Psoas muscle (tissue), 8 donors: ENCODE measurements around the gene EFNA3. TPM values are rescaled to one million over a fixed set of nuclear protein-coding genes. Genes with fewer than 3 reads are reported as not detected.

Source experiments
- ATAC-seq, 4 donors: fragments of 200-7000 bp; cut with Tn5 transposase; one replicate each; pipeline ENCODE4 v1.9.1; 2020; ENCODE audit warnings: moderate library complexity in 3 of 4, mild to moderate bottlenecking in 2 of 4
- DNase-seq, 2 donors: peaks; one replicate each; pipeline ENCODE4 v3.0.0-alpha.2; 2020
- H3K27ac ChIP-seq: fragments of 200-600 bp; one replicate; pipeline ENCODE4 v1.8.0; 2022
- H3K27me3 ChIP-seq, 3 donors: fragments of 200-600 bp in 1 of 3; one replicate each; pipeline versions ENCODE4 v1.6.1 to v1.8.0; 2013 to 2022; ENCODE audit warnings: low read length in 2 of 3, mild to moderate bottlenecking in 2 of 3, moderate library complexity in 1 of 3; ENCODE audit not compliant: insufficient read depth in 3 of 3
- H3K36me3 ChIP-seq, 2 donors: fragments of 200-600 bp in 1 of 2; one replicate each; pipeline versions ENCODE4 v1.6.1 to v1.8.0; 2013 to 2022; ENCODE audit warnings: low read depth in 1 of 2, mild to moderate bottlenecking in 1 of 2, moderate library complexity in 1 of 2; ENCODE audit not compliant: insufficient read depth in 1 of 2
- H3K4me1 ChIP-seq: fragments of 200-600 bp; one replicate; pipeline ENCODE4 v1.8.0; 2022
- H3K4me3 ChIP-seq: fragments of 200-600 bp; one replicate; pipeline ENCODE4 v1.8.0; 2022; ENCODE audit warnings: mild to moderate bottlenecking
- H3K9me3 ChIP-seq: fragments of 200-600 bp; one replicate; pipeline ENCODE4 v1.8.0; 2022
- WGBS, 3 donors: extraction: QIAGEN DNeasy Blood & Tissue Kit; methylation state at CpG; one replicate each; pipeline versions ENCODE4 v1.1.6 to v1.1.7; 2013; 5-methylcytosine and 5-hydroxymethylcytosine counted together
- intact Hi-C, 2 donors: fragments of 100-400 bp; cut with DNase I; formaldehyde crosslinking; loops; one replicate each; pipeline versions ENCODE4 v1.11.0 to v1.14.2; 2022
- polyA plus RNA-seq, 3 donors: library from polyadenylated mRNA; stranded (reverse); fragments of 200-250 nt; gene quantifications; one replicate each; pipeline ENCODE4 v1.2.3, GENCODE V29; 2013
- total RNA-seq, 4 donors: library from RNA; stranded (reverse); fragmentation: NEBNext Ultra II Directional in 2 of 4; extraction: Animal tissue kit (Norgen Biotek cat#: 25700) in 2 of 4; gene quantifications; one replicate each; pipeline versions ENCODE4 v1.2.1 to v1.2.4, GENCODE V29; 2021 to 2023
- TF ChIP-seq, protein P1 (sequence below): fragments of 200-600 bp; IDR thresholded peaks from one replicate; pipeline ENCODE4 v1.8.0; 2022; ENCODE audit warnings: antibody characterized with exemption
- donor health status: healthy with polysubstance abuse.
- donor health status: DM: no; HTN: no; CAD: no; lungs with moderate emphysema.
- donor health status: Bipolar disorder and iron deficiency.
- donor health status: healthy.
- donor health status: DM: yes; HTN: yes; CAD: no.
- donor health status: DM: no; HTN: no; CAD: no.
- donor health status: DM: no; HTN: no; CAD: no.
- donor health status: DM: yes; HTN: yes; CAD: no.

EFNA3 gene
- total and polyA plus RNA-seq, 7 donors, result 0.17 to 1.00 (median 0.48) TPM; not detected in 1

DNA sequence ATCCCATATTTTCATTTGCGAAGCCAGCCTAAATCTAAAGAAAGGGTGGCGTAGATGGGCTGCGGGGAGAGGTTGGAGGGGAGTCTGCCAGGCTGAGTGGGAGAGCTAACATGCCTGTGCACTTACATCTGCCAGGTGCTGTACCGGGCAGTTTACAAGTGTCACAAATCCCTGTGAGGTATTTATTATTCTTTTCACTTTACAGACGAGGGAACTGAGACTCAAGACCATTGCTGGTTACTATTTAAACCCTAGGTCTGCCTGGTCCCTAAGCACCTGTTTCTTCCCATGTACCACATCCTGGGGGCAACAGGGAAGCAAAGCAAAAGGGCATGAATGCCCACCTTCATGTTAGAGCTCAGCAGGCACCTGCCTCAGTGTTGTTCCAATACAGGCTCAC is 29.7 kb downstream of the EFNA3 start:
- ATAC-seq (no peak), DNase-seq (no peak)
- Histone ChIP-seq H3K4me3 (no peak overlapping the region), H3K4me1 (peaks cover 9% of the 10 kb centered on the region), H3K27me3 (no peaks in the 10 kb centered on the region), H3K36me3 (no peaks in the 10 kb centered on the region), H3K27ac (no peak overlapping the region), H3K9me3 (no peaks in the 10 kb centered on the region)
- intact Hi-C loops, result no loop called here
- 78 to 82% (median 81%) methylated on average over 5 of the region's 5 CpGs for WGBS, 3 donors
- TF ChIP-seq, protein P1, sequence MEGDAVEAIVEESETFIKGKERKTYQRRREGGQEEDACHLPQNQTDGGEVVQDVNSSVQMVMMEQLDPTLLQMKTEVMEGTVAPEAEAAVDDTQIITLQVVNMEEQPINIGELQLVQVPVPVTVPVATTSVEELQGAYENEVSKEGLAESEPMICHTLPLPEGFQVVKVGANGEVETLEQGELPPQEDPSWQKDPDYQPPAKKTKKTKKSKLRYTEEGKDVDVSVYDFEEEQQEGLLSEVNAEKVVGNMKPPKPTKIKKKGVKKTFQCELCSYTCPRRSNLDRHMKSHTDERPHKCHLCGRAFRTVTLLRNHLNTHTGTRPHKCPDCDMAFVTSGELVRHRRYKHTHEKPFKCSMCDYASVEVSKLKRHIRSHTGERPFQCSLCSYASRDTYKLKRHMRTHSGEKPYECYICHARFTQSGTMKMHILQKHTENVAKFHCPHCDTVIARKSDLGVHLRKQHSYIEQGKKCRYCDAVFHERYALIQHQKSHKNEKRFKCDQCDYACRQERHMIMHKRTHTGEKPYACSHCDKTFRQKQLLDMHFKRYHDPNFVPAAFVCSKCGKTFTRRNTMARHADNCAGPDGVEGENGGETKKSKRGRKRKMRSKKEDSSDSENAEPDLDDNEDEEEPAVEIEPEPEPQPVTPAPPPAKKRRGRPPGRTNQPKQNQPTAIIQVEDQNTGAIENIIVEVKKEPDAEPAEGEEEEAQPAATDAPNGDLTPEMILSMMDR, result no peak

DNA sequence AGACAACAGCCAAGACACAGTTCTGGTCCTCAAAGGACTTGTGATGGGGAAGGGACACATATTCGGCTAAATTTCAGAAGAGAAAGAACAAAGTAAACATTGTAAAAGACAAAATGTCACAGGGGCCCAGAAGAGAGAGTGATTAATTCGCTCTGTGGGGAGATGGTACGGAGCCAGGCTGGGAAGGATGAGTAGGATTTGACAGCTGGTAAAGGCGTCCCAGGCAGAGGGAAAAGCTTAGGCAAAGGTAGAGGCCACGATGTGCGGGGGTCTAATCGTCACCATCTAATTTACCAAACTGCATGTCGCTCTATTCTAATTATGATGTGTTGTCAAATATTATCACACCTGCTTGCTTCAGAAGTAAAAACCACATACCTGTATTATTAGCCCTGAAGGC is 31.7 kb downstream of the EFNA3 start:
- Histone ChIP-seq H3K4me3 (no peak overlapping the region), H3K9me3 (no peaks in the 10 kb centered on the region), H3K27ac (no peak overlapping the region), H3K36me3 (no peaks in the 10 kb centered on the region), H3K4me1 (no peaks in the 10 kb centered on the region), H3K27me3 (no peaks in the 10 kb centered on the region)
- intact Hi-C loops, result no loop called here
- no peak for DNase-seq
- TF ChIP-seq, protein P1, result no peak
- WGBS, 3 donors, result 69 to 76% (median 76%) methylated on average over 8 of the region's 8 CpGs
- no peak for ATAC-seq

DNA sequence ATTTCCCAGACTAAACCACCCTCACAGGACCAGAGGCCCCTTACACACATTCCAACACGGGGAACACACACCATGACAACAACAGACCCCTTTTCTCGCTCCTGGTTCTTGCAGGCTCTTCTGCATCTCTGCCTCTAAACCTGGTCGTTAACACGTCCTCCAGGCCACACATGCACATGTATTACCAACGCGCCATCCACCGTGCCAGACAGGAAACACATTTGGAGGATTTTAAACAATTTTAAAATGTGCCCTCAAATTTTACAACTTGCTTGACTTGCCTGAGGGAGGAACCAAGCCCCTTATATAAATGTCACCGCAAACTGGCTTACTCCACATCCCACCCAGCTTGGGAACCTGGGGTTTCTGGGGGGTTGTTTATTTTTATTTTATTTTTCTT is 32.2 kb downstream of the EFNA3 start:
- Histone ChIP-seq H3K9me3 (no peaks in the 10 kb centered on the region), H3K27ac (no peak overlapping the region), H3K27me3 (no peaks in the 10 kb centered on the region), H3K4me1 (no peaks in the 10 kb centered on the region), H3K36me3 (no peaks in the 10 kb centered on the region), H3K4me3 (no peak overlapping the region)
- DNase-seq (no peak), ATAC-seq (no peak)
- TF ChIP-seq, protein P1, result no peak
- 68 to 74% (median 69%) methylated on average over 8 of the region's 8 CpGs for WGBS, 3 donors
- intact Hi-C loops, result no loop called here

DNA sequence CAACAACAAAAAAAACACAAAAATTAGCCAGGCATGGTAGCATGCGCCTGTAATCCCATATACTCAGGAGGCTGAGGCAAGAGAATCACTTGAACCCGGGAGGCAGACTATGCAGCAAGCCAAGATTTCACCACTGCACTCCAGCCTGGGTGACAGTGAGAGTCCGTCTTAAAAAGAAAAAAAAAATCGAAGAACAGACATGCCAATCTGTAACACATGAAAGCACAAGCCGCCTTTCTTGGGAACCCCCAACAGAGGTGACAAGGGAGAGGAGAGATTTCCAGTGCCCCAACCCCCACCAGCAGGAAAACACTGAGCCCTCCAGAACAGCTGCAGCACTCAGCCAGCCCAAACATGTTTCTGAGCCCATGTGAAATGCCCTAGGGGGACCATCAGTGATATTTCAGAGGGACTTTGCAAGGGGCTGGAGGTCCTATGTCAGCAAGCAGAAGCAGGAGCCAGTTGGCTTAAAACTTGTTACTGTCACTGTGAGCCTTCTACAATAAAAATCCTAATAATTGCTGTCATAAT is 34.9 kb downstream of the EFNA3 start:
- Histone ChIP-seq H3K9me3 (no peaks in the 10 kb centered on the region), H3K27me3 (no peaks in the 10 kb centered on the region), H3K4me1 (no peaks in the 10 kb centered on the region), H3K4me3 (no peak overlapping the region), H3K27ac (no peak overlapping the region), H3K36me3 (no peaks in the 10 kb centered on the region)
- TF ChIP-seq, protein P1, result no peak
- 41 to 49% (median 46%) methylated on average over 5 of the region's 5 CpGs for WGBS, 3 donors
- no peak for ATAC-seq
- no peak for DNase-seq
- intact Hi-C loops, result no loop called here

DNA sequence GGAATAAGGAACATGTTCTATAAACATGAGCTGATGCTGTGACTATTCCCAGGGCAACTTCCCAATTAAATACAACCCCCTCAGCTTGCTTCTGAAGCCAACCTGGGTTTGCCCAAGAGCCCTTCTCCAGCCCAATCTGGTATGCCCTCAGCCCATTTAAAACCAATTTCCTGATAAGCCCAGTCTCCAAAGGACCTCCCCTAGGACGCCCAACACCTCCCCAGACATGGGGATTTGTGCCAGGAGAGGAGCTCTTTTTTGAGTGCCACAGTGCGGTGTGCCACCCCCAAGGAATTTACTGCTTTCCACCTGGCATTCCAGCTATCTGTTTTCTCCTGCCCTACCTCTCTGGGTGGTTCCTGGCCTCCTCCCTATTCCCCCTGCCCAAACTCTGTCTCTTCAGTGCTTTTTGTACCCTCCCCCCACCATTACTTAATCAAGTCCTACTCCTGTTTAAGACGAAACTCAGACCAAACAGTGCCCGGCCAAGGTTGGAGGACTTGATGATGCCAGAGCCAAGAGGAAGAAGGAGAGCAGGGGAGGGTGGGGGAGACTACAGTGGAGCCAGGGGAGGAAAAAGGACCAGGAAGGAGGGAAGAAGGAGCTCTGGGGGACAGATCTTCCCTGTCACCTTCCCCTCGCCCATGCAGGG is 37.6 kb downstream of the EFNA3 start:
- intact Hi-C loops, result no loop called here
- TF ChIP-seq, protein P1, result no peak
- ATAC-seq (no peak), DNase-seq (no peak)
- Histone ChIP-seq H3K27me3 (no peaks in the 10 kb centered on the region), H3K9me3 (no peaks in the 10 kb centered on the region), H3K27ac (no peak overlapping the region), H3K36me3 (no peaks in the 10 kb centered on the region), H3K4me3 (no peak overlapping the region), H3K4me1 (no peaks in the 10 kb centered on the region)
- WGBS, 3 donors, result 56 to 74% (median 68%) methylated on average over 4 to 5 of the region's 5 CpGs
